HCT116 (cell line): ENCODE measurements around the gene TJP3. TPM values are rescaled to one million over a fixed set of nuclear protein-coding genes. Genes with fewer than 3 reads are reported as not detected.

ENCODE experiments used
- ATAC-seq: fragments of 200-7000 bp; cut with Tn5 transposase; 2 replicates; pipeline ENCODE4 v1.9.1; 2020; ENCODE audit warnings: mild to moderate bottlenecking, moderate library complexity
- BruUV-seq: library from RNA; stranded (reverse); fragments of 400-500 nt; replicated peaks from 2 replicates; lab custom pipeline; 2021; lab: Mats Ljungman, UMichigan
- CTCF ChIA-PET: fragments of 300-600 bp; sonication (Branson Sonifier 250); formaldehyde crosslinking; loops from one replicate; lab custom pipeline; 2021; ENCODE audit warnings: antibody characterized with exemption; lab: Charles Lee
- POLR2A ChIA-PET: fragments of 300-600, 350-600 bp; sonication (Branson Sonifier 250); formaldehyde crosslinking; loops from one replicate; lab custom pipeline; 2021; ENCODE audit warnings: antibody characterized with exemption; lab: Charles Lee
- RAD21 ChIA-PET, 2 experiments: fragments of 300-600 bp; sonication (Branson Sonifier 250); formaldehyde crosslinking; loops; one replicate each; lab custom pipeline; 2023; ENCODE audit warnings: low total read pairs in 2 of 2; ENCODE audit not compliant: uncharacterized antibody in 2 of 2, unreplicated experiment in 2 of 2, low non-redundant PET in 1 of 2; lab: Charles Lee
- DNase-seq: peaks from one replicate; pipeline ENCODE4 v3.0.0-alpha.2; 2010; ENCODE audit warnings: low read depth, low spot score
- H2AFZ ChIP-seq: fragments of 200-600 bp; shearing (Covaris generic), sonication (generic); 2 replicates; pipeline ENCODE4 v1.6.1; 2017; ENCODE audit warnings: low read depth, mixed run types, mixed read lengths, antibody characterized with exemption, low read length; ENCODE audit not compliant: poor library complexity, severe bottlenecking
- H3K27ac ChIP-seq: 2 replicates; pipeline ENCODE4 v1.5.1; 2012; ENCODE audit warnings: low read depth, low read length
- H3K27me3 ChIP-seq: fragments of 200-600 bp; sonication (generic); 2 replicates; pipeline ENCODE4 v1.6.1; 2016; ENCODE audit warnings: mixed run types, low read length, mixed read lengths; ENCODE audit not compliant: insufficient read depth
- H3K36me3 ChIP-seq, 2 experiments: fragments of 200-500 bp in 1 of 2; fragments of 200-600 bp in 1 of 2; sonication (Bioruptor generic) in 1 of 2; sonication (generic) in 1 of 2; 2 replicates each; pipeline versions ENCODE4 v1.5.1 to v1.6.1; 2014 to 2016; ENCODE audit warnings: low read length in 2 of 2, inconsistent platforms in 1 of 2, mixed read lengths in 1 of 2, mixed run types in 1 of 2; ENCODE audit not compliant: insufficient read depth in 2 of 2, control insufficient read depth in 1 of 2
- H3K4me1 ChIP-seq, 2 experiments: fragments of 200-600 bp in 1 of 2; sonication (generic) in 1 of 2; 2 replicates each; pipeline versions ENCODE4 v1.5.1 to v1.6.1; 2012 to 2017; ENCODE audit warnings: low read length in 2 of 2, inconsistent platforms in 1 of 2, mild to moderate bottlenecking in 1 of 2, mixed read lengths in 1 of 2, mixed run types in 1 of 2, moderate library complexity in 1 of 2; ENCODE audit not compliant: insufficient read depth in 2 of 2, control insufficient read depth in 1 of 2
- H3K4me2 ChIP-seq: fragments of 200-600 bp; sonication (generic); 2 replicates; pipeline ENCODE4 v1.6.1; 2017; ENCODE audit warnings: mixed run types, low read length, mixed read lengths
- H3K4me3 ChIP-seq, 2 experiments: fragments of 200-600 bp in 1 of 2; sonication (generic) in 1 of 2; replicated peaks in 1 of 2; 2 replicates each; pipeline ENCODE4 v1.5.1; 2011 to 2016; ENCODE audit warnings: low read length in 2 of 2, control low read depth in 1 of 2, low read depth in 1 of 2, mild to moderate bottlenecking in 1 of 2, mixed read lengths in 1 of 2, mixed run types in 1 of 2
- H3K79me2 ChIP-seq: fragments of 200-600 bp; sonication (generic); 2 replicates; pipeline ENCODE4 v1.6.1; 2017; ENCODE audit warnings: mild to moderate bottlenecking, mixed run types, low read length, moderate library complexity, mixed read lengths; ENCODE audit not compliant: insufficient read depth
- H3K9ac ChIP-seq: fragments of 200-600 bp; sonication (generic); 2 replicates; pipeline ENCODE4 v1.6.1; 2016; ENCODE audit warnings: low read length, mixed read lengths
- H3K9me2 ChIP-seq: fragments of 200-600 bp; sonication (generic), shearing (Covaris generic); 2 replicates; pipeline ENCODE4 v1.6.1; 2017; ENCODE audit warnings: mixed run types, mild to moderate bottlenecking, moderate library complexity; ENCODE audit not compliant: insufficient read depth
- H3K9me3 ChIP-seq, 2 experiments: fragments of 200-500 bp in 1 of 2; fragments of 200-600 bp in 1 of 2; sonication (Bioruptor generic) in 1 of 2; sonication (generic) in 1 of 2; 2 replicates each; pipeline ENCODE4 v1.6.1; 2014 to 2017; ENCODE audit warnings: low read length in 2 of 2, mixed read lengths in 2 of 2, inconsistent platforms in 1 of 2, low read depth in 1 of 2, mild to moderate bottlenecking in 1 of 2, mixed run types in 1 of 2, moderate library complexity in 1 of 2; ENCODE audit not compliant: control insufficient read depth in 1 of 2, insufficient read depth in 1 of 2
- H4K20me1 ChIP-seq: fragments of 200-600 bp; sonication (generic), shearing (Covaris generic); 2 replicates; pipeline ENCODE4 v1.6.1; 2017; ENCODE audit warnings: mixed run types, mild to moderate bottlenecking, moderate library complexity; ENCODE audit not compliant: insufficient read depth
- ATF3 ChIP-seq: IDR thresholded peaks from 2 replicates; pipeline ENCODE4 v1.6.1; 2012
- CEBPB ChIP-seq: IDR thresholded peaks from 2 replicates; pipeline ENCODE4 v1.6.1; 2012; ENCODE audit warnings: low read depth
- CTCF ChIP-seq, 3 experiments: fragments of 200-600 bp in 1 of 3; sonication (generic) in 1 of 3; IDR thresholded peaks in 2 of 3; conservative IDR thresholded peaks in 1 of 3; 2 replicates each; pipeline ENCODE4 v1.5.1; 2012 to 2017; ENCODE audit warnings: low read depth in 2 of 3, low read length in 2 of 3, antibody characterized with exemption in 1 of 3, borderline replicate concordance in 1 of 3, control low read depth in 1 of 3, mild to moderate bottlenecking in 1 of 3, mixed read lengths in 1 of 3, mixed run types in 1 of 3, moderate library complexity in 1 of 3; ENCODE audit not compliant: insufficient read depth in 1 of 3
- FOSL1 ChIP-seq: IDR thresholded peaks from 2 replicates; pipeline ENCODE4 v1.6.1; 2012; ENCODE audit warnings: low read depth
- POLR2A ChIP-seq: IDR thresholded peaks from 2 replicates; pipeline ENCODE4 v1.7.0; 2011; ENCODE audit warnings: borderline replicate concordance; ENCODE audit not compliant: insufficient read depth, insufficient read length; ENCODE audit errors: extremely low read depth
- RAD21 ChIP-seq: IDR thresholded peaks from 2 replicates; pipeline ENCODE4 v1.6.1; 2012; ENCODE audit warnings: low read depth, mild to moderate bottlenecking
- REST ChIP-seq: IDR thresholded peaks from 2 replicates; pipeline ENCODE4 v1.6.1; 2012; ENCODE audit warnings: low read depth
- SIN3A ChIP-seq: IDR thresholded peaks from 2 replicates; pipeline ENCODE4 v1.6.1; 2012; ENCODE audit warnings: low read depth
- SRF ChIP-seq: IDR thresholded peaks from 2 replicates; pipeline ENCODE4 v1.6.1; 2012; ENCODE audit warnings: low read depth
- TCF7L2 ChIP-seq: IDR thresholded peaks from 2 replicates; pipeline ENCODE4 v1.7.0; 2011; ENCODE audit warnings: borderline replicate concordance, inconsistent platforms; ENCODE audit not compliant: insufficient read depth, insufficient read length; ENCODE audit errors: extremely low read depth
- ZFX ChIP-seq: fragments of 450-650 bp; IDR thresholded peaks from 2 replicates; pipeline ENCODE4 v1.6.1; 2017
- ZNF274 ChIP-seq: fragments of 200-500 bp; sonication (Bioruptor generic); IDR thresholded peaks from 2 replicates; pipeline ENCODE4 v1.6.1; 2014; ENCODE audit warnings: mild to moderate bottlenecking, low read depth, low read length, inconsistent platforms
- intact Hi-C: fragments of 100-400 bp; cut with micrococcal nuclease; formaldehyde crosslinking; loops from 2 replicates; pipeline ENCODE4 v1.10.0; 2022
- total RNA-seq: library from RNA; stranded (reverse); gene quantifications from one replicate; pipeline ENCODE4 v1.2.1, GENCODE V29; 2021; ENCODE audit not compliant: unreplicated experiment

The TJP3 gene
- total RNA-seq, 1 experiment from 2014 or later = 69.6 TPM

- BruUV-seq = no TSS peak
- Histone ChIP-seq H2AFZ (no peak overlapping the region), H3K27ac (no peak overlapping the region), H4K20me1 (no peaks in the 10 kb centered on the region), H3K9me2 (no peaks in the 10 kb centered on the region), H3K4me1 (peaks cover 0 to 8% of the 10 kb centered on the region in 2 experiments; a peak in 1 of 4 replicates), H3K9ac (no peak overlapping the region), H3K4me2 (no peak overlapping the region), H3K36me3 (peaks cover 2 to 4% of the 10 kb centered on the region in 2 experiments; a peak in 2 of 4 replicates), H3K9me3 (no peaks in the 10 kb centered on the region), H3K27me3 (no peaks in the 10 kb centered on the region), H3K4me3 (no peak overlapping the region), H3K79me2 (no peaks in the 10 kb centered on the region)
- RAD21 ChIA-PET = no interaction called here
- DNase-seq (no peak), ATAC-seq (no peak)
- intact Hi-C loops = no loop called here
- TF ChIP-seq CTCF (IDR thresholded peaks at IDR 0.05 in 2 of 3, conservative IDR thresholded peaks at IDR 0.05 in 1 of 3; ENCODE audit: borderline replicate concordance in 1 of 3, insufficient read depth in 1 of 3, low read depth in 2 of 3, low read length in 2 of 3) (no peak), SIN3A (no peak), ATF3 (no peak), SRF (no peak), FOSL1 (no peak), POLR2A (no peak), TCF7L2 (no peak), ZNF274 (no peak), ZFX (no peak), CEBPB (no peak), REST (no peak), RAD21 (no peak)
- CTCF ChIA-PET = no interaction called here
- POLR2A ChIA-PET = no interaction called here
Observed at GRCh38 chr19:3669082-3669946, 38.9 kb upstream of the TJP3 start.
